Vagina (tissue), 2 donors: Measurements from ENCODE around the gene PBX4. TPM values are rescaled to one million over a fixed set of nuclear protein-coding genes. Genes with fewer than 3 reads are reported as not detected.

Experiments
- DNase-seq, 2 donors: peaks; one replicate each; pipeline ENCODE4 v3.0.0-alpha.2; 2017; ENCODE audit errors: extremely low spot score in 2 of 2
- H3K27ac ChIP-seq: fragments of 200-600 bp; sonication (generic); one replicate; pipeline ENCODE4 v1.5.1; 2019
- H3K27me3 ChIP-seq: fragments of 200-600 bp; sonication (generic); one replicate; pipeline ENCODE4 v1.5.1; 2019
- H3K36me3 ChIP-seq, 2 donors: fragments of 200-600 bp; sonication (generic); one replicate each; pipeline ENCODE4 v1.5.1; 2017 to 2019
- H3K4me1 ChIP-seq: fragments of 200-600 bp; sonication (generic); one replicate; pipeline ENCODE4 v1.5.1; 2019
- H3K4me3 ChIP-seq, 2 donors: fragments of 200-600 bp; sonication (generic); 1 replicate in 1 of 2; 2 replicates in 1 of 2; pipeline ENCODE4 v1.5.1; 2016 to 2019
- H3K9me3 ChIP-seq: fragments of 200-600 bp; sonication (generic); one replicate; pipeline ENCODE4 v1.5.1; 2019
- CTCF ChIP-seq, 3 experiments: fragments of 450-650 bp in 2 of 3; fragments of 200-600 bp in 1 of 3; sonication (generic) in 1 of 3; IDR thresholded peaks; one replicate each; pipeline ENCODE4 v1.5.1; 2017 to 2019; ENCODE audit warnings: antibody characterized with exemption in 3 of 3, mild to moderate bottlenecking in 2 of 3, moderate library complexity in 2 of 3
- POLR2A ChIP-seq, 2 donors: fragments of 450-650 bp; IDR thresholded peaks; one replicate each; pipeline ENCODE4 v1.6.1; 2017; ENCODE audit warnings: antibody characterized with exemption in 2 of 2, mild to moderate bottlenecking in 2 of 2, moderate library complexity in 2 of 2
- POLR2AphosphoS5 ChIP-seq, 2 donors: sonication (generic); formaldehyde crosslinking; IDR thresholded peaks; one replicate each; pipeline ENCODE4 v1.9.0; 2017; ENCODE audit warnings: antibody characterized with exemption in 2 of 2, mild to moderate bottlenecking in 2 of 2, low read depth in 1 of 2; ENCODE audit not compliant: insufficient read depth in 1 of 2
- intact Hi-C: fragments of 100-400 bp; cut with DNase I; formaldehyde crosslinking; loops from one replicate; pipeline ENCODE4 v1.15.1; 2023
- total RNA-seq: library from RNA; depleted of rRNA; stranded (reverse); fragments of >200 nt; gene quantifications from one replicate; pipeline ENCODE4 v1.2.3, GENCODE V29; 2016

The PBX4 gene
- total RNA-seq, 1 donor from 2014 or later: 5.2 TPM

GRCh38 chr19:19543640-19544039 lies 74.8 kb downstream of the PBX4 start:
- Histone ChIP-seq H3K4me1 (peaks cover 29% of the 10 kb centered on the region), H3K36me3 (no peaks in the 10 kb centered on the region), H3K27me3 (no peaks in the 10 kb centered on the region), H3K9me3 (no peaks in the 10 kb centered on the region), H3K4me3 (no peak overlapping the region), H3K27ac (no peak overlapping the region)
- DNase-seq: no peak
- TF ChIP-seq POLR2AphosphoS5 (IDR thresholded peaks at IDR 0.05; ENCODE audit: insufficient read depth in 1 of 2, low read depth in 1 of 2) (no peak), CTCF (IDR thresholded peaks at IDR 0.05) (no peak), POLR2A (IDR thresholded peaks at IDR 0.05) (no peak)
- intact Hi-C loops: loop anchor here (10.0 kb wide), 1 partner anchor 411 kb away; no protein-coding TSS in a partner anchor

DNA sequence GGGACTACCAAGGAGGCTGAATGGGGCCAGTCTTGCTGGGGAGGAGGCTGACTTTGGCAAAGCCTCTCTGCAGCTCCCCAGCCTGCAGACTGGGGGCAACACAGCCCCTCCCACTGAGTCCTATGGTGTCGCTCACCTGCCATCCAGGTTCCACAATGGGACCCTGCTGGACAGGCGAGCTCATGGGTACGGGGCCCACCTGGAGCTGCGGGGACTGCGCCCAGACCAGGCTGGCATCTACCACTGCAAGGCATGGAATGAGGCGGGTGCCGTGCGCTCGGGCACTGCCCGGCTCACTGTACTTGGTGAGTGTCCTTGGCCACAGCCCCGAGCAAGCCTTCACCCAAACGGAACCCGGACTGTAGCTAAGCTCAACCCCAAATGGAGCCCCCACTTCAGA lies 75.4 kb downstream of the PBX4 start:
- H3K9me3 ChIP-seq: no peaks in the 10 kb centered on the region
- no peaks in the 10 kb centered on the region for H3K27me3 ChIP-seq
- no peak for DNase-seq
- TF ChIP-seq CTCF (IDR thresholded peaks at IDR 0.05): no peak
- TF ChIP-seq POLR2A (IDR thresholded peaks at IDR 0.05): no peak
- no peak for TF ChIP-seq POLR2AphosphoS5 (IDR thresholded peaks at IDR 0.05; ENCODE audit: insufficient read depth in 1 of 2, low read depth in 1 of 2)
- H3K4me1 ChIP-seq: peaks cover 34% of the 10 kb centered on the region
- no peaks in the 10 kb centered on the region for H3K36me3 ChIP-seq
- H3K4me3 ChIP-seq: no peak overlapping the region
- no peak overlapping the region for H3K27ac ChIP-seq
- intact Hi-C loops: loop anchor here (10.0 kb wide), 1 partner anchor 412 kb away; no protein-coding TSS in a partner anchor

- Histone ChIP-seq H3K4me3 (no peak overlapping the region), H3K9me3 (no peaks in the 10 kb centered on the region), H3K27me3 (no peaks in the 10 kb centered on the region), H3K36me3 (no peaks in the 10 kb centered on the region), H3K4me1 (peaks cover 37% of the 10 kb centered on the region), H3K27ac (no peak overlapping the region)
- intact Hi-C loops: loop anchor here (10.0 kb wide), 1 partner anchor 412 kb away; no protein-coding TSS in a partner anchor
- DNase-seq: no peak
- no peak for TF ChIP-seq POLR2AphosphoS5 (IDR thresholded peaks at IDR 0.05; ENCODE audit: insufficient read depth in 1 of 2, low read depth in 1 of 2)
- no peak for TF ChIP-seq POLR2A (IDR thresholded peaks at IDR 0.05)
- no peak for TF ChIP-seq CTCF (IDR thresholded peaks at IDR 0.05)
Observed at GRCh38 chr19:19542507-19542906, 76.0 kb downstream of the PBX4 start.

- TF ChIP-seq POLR2A (IDR thresholded peaks at IDR 0.05) (no peak), CTCF (IDR thresholded peaks at IDR 0.05) (no peak), POLR2AphosphoS5 (IDR thresholded peaks at IDR 0.05; ENCODE audit: insufficient read depth in 1 of 2, low read depth in 1 of 2) (no peak)
- Histone ChIP-seq H3K9me3 (no peaks in the 10 kb centered on the region), H3K27ac (no peak overlapping the region), H3K4me1 (peaks cover 37% of the 10 kb centered on the region), H3K36me3 (no peaks in the 10 kb centered on the region), H3K4me3 (no peak overlapping the region), H3K27me3 (no peaks in the 10 kb centered on the region)
- no peak for DNase-seq
- intact Hi-C loops: loop anchor here (10.0 kb wide), 1 partner anchor 413 kb away; no protein-coding TSS in a partner anchor
Observed at GRCh38 chr19:19541616-19542015, 76.9 kb downstream of the PBX4 start.

DNA sequence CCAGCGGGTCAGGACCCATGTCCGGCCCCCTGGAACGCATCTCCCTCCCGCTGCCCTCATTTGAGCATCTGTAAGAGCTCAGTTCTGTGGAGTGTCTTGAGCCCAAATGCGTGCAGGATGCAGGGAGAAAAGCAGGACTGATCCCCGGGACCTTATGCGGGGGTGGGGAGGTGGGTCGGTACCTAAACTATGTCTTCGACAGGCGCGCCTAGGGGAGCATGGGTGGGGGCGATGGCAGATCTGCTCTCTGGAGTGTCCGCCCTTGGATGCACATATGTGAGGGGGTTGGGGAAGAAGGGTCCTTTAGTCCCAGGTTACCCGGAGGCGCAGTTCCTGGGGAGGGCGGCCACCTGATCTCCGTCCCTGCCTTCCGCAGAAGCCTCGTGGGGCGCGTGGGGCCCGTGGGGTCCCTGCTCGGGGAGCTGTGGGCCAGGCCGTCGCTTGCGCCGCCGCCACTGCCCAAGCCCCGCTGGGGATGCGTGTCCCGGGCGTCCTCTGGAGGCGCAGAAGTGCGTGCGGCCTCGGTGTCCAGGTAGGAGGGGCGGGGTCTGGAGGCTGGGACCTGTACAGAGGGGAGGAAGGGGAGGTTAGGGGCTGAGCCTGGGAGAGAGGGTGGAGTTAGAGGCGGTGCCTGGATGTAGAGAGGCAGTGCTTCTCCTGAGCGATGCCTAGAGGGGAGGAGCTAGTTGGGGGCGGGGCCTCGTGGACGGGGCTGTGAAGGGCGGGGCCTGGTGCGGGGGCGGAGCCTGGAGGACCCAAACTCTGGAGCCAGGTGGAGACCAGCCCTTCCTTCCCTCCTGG lies 77.6 kb downstream of the PBX4 start:
- Histone ChIP-seq H3K4me1 (peaks cover 37% of the 10 kb centered on the region), H3K4me3 (peak overlapping the region; percentile 16 to 21), H3K36me3 (no peaks in the 10 kb centered on the region), H3K27ac (no peak overlapping the region), H3K9me3 (no peaks in the 10 kb centered on the region), H3K27me3 (no peaks in the 10 kb centered on the region)
- DNase-seq: no peak
- intact Hi-C loops: loop anchor here (10.0 kb wide), 1 partner anchor 414 kb away; no protein-coding TSS in a partner anchor
- TF ChIP-seq CTCF (IDR thresholded peaks at IDR 0.05) (no peak), POLR2A (IDR thresholded peaks at IDR 0.05) (no peak), POLR2AphosphoS5 (IDR thresholded peaks at IDR 0.05; ENCODE audit: insufficient read depth in 1 of 2, low read depth in 1 of 2) (no peak)
